Measurements from ENCODE around the gene GPC3. TPM values are rescaled to one million over a fixed set of nuclear protein-coding genes. Genes with fewer than 3 reads are reported as not detected.
"Not testable (repeated sequence)": the region's sequence is repeated elsewhere in the genome, so short reads cannot be mapped to it uniquely, and the experiment has no call there.

GPC3 gene
- total RNA-seq (2014; rRNA removed; shearing (Covaris generic); ENCODE audit: low replicate concordance): 1.1 TPM in 1 of 2 replicates, not detected in the other

GRCh38 chrX:133985164-133985966, at the start of gene GPC3:
Gene GPC3, minus strand, starts transcription at chrX:133985594.
- DNase-seq: peak; percentile 60

GRCh38 chrX:134032441-134032840, 47.0 kb upstream of the GPC3 start:
- no peak overlapping the region for H3K4me3 ChIP-seq
- no peak for DNase-seq
- H3K36me3 ChIP-seq: no peaks in the 10 kb centered on the region
- no peaks in the 10 kb centered on the region for H3K9me3 ChIP-seq
- no peaks in the 10 kb centered on the region for H3K27me3 ChIP-seq

More at GRCh38 chrX:133985164-133985966, at the start of gene GPC3:
- peak within 1 kb of the TSS; percentile 30 for H3K4me3 ChIP-seq
- no peaks in the 10 kb centered on the region for H3K27me3 ChIP-seq
- no peaks in the 10 kb centered on the region for H3K36me3 ChIP-seq
- no peaks in the 10 kb centered on the region for H3K9me3 ChIP-seq

GRCh38 chrX:134026565-134027311, 41.3 kb upstream of the GPC3 start:
- no peaks in the 10 kb centered on the region for H3K27me3 ChIP-seq
- H3K36me3 ChIP-seq: no peaks in the 10 kb centered on the region
- DNase-seq: peak; percentile 13
- H3K9me3 ChIP-seq: no peaks in the 10 kb centered on the region
- H3K4me3 ChIP-seq: no peak overlapping the region

GRCh38 chrX:134025986-134026545, 40.7 kb upstream of the GPC3 start:
- Histone ChIP-seq H3K9me3 (no peaks in the 10 kb centered on the region), H3K36me3 (no peaks in the 10 kb centered on the region), H3K4me3 (no peak overlapping the region), H3K27me3 (no peaks in the 10 kb centered on the region)
- no peak for DNase-seq

GRCh38 chrX:134024686-134025377, 39.4 kb upstream of the GPC3 start:
- no peak for DNase-seq
- no peaks in the 10 kb centered on the region for H3K36me3 ChIP-seq
- no peaks in the 10 kb centered on the region for H3K27me3 ChIP-seq
- H3K4me3 ChIP-seq: no peak overlapping the region
- no peaks in the 10 kb centered on the region for H3K9me3 ChIP-seq

GRCh38 chrX:134023851-134024281, 38.5 kb upstream of the GPC3 start:
- Histone ChIP-seq H3K9me3 (no peaks in the 10 kb centered on the region), H3K27me3 (no peaks in the 10 kb centered on the region), H3K36me3 (no peaks in the 10 kb centered on the region), H3K4me3 (no peak overlapping the region)
- no peak for DNase-seq

- H3K27me3 ChIP-seq: no peaks in the 10 kb centered on the region
- H3K36me3 ChIP-seq: no peaks in the 10 kb centered on the region
- DNase-seq: no peak
- H3K4me3 ChIP-seq: no peak overlapping the region
- no peaks in the 10 kb centered on the region for H3K9me3 ChIP-seq
Measured at GRCh38 chrX:134020910-134021309, 35.5 kb upstream of the GPC3 start.

GRCh38 chrX:134019567-134020206, 34.3 kb upstream of the GPC3 start:
- Histone ChIP-seq H3K9me3 (no peaks in the 10 kb centered on the region), H3K36me3 (no peaks in the 10 kb centered on the region), H3K4me3 (no peak overlapping the region), H3K27me3 (no peaks in the 10 kb centered on the region)
- no peak for DNase-seq

GRCh38 chrX:134016309-134016708, 30.9 kb upstream of the GPC3 start:
- not testable (repeated sequence) for H3K36me3 ChIP-seq, H3K27me3 ChIP-seq, DNase-seq, H3K9me3 ChIP-seq, H3K4me3 ChIP-seq

- H3K27me3 ChIP-seq, H3K4me3 ChIP-seq, H3K9me3 ChIP-seq, DNase-seq, H3K36me3 ChIP-seq: not testable (repeated sequence)
Measured at GRCh38 chrX:134015510-134015909, 30.1 kb upstream of the GPC3 start.

- H3K4me3 ChIP-seq: no peak overlapping the region
- no peaks in the 10 kb centered on the region for H3K36me3 ChIP-seq
- no peak for DNase-seq
- no peaks in the 10 kb centered on the region for H3K9me3 ChIP-seq
- H3K27me3 ChIP-seq: no peaks in the 10 kb centered on the region
Measured at GRCh38 chrX:134013524-134013923, 28.1 kb upstream of the GPC3 start.

- H3K4me3 ChIP-seq: no peak overlapping the region
- DNase-seq: peak; percentile 15
- H3K36me3 ChIP-seq: no peaks in the 10 kb centered on the region
- no peaks in the 10 kb centered on the region for H3K9me3 ChIP-seq
- no peaks in the 10 kb centered on the region for H3K27me3 ChIP-seq
Measured at GRCh38 chrX:134013092-134013497, 27.7 kb upstream of the GPC3 start.

GRCh38 chrX:134010690-134011089, 25.3 kb upstream of the GPC3 start:
- Histone ChIP-seq H3K27me3 (no peaks in the 10 kb centered on the region), H3K36me3 (no peaks in the 10 kb centered on the region), H3K4me3 (no peak overlapping the region), H3K9me3 (no peaks in the 10 kb centered on the region)
- DNase-seq: no peak

GRCh38 chrX:134007716-134008115, 22.3 kb upstream of the GPC3 start:
- no peak for DNase-seq
- Histone ChIP-seq H3K36me3 (no peaks in the 10 kb centered on the region), H3K9me3 (no peaks in the 10 kb centered on the region), H3K4me3 (no peak overlapping the region), H3K27me3 (no peaks in the 10 kb centered on the region)

GRCh38 chrX:134006484-134007161, 21.2 kb upstream of the GPC3 start:
- no peaks in the 10 kb centered on the region for H3K36me3 ChIP-seq
- no peak overlapping the region for H3K4me3 ChIP-seq
- no peaks in the 10 kb centered on the region for H3K27me3 ChIP-seq
- no peaks in the 10 kb centered on the region for H3K9me3 ChIP-seq
- no peak for DNase-seq

- Histone ChIP-seq H3K4me3 (no peak overlapping the region), H3K36me3 (no peaks in the 10 kb centered on the region), H3K27me3 (no peaks in the 10 kb centered on the region), H3K9me3 (no peaks in the 10 kb centered on the region)
- peak; percentile 3 for DNase-seq
Measured at GRCh38 chrX:134004084-134004483, 18.7 kb upstream of the GPC3 start.

Measured in MG63 (cell line).